Measurements from ENCODE around the gene FTL.

FTL gene

DNA sequence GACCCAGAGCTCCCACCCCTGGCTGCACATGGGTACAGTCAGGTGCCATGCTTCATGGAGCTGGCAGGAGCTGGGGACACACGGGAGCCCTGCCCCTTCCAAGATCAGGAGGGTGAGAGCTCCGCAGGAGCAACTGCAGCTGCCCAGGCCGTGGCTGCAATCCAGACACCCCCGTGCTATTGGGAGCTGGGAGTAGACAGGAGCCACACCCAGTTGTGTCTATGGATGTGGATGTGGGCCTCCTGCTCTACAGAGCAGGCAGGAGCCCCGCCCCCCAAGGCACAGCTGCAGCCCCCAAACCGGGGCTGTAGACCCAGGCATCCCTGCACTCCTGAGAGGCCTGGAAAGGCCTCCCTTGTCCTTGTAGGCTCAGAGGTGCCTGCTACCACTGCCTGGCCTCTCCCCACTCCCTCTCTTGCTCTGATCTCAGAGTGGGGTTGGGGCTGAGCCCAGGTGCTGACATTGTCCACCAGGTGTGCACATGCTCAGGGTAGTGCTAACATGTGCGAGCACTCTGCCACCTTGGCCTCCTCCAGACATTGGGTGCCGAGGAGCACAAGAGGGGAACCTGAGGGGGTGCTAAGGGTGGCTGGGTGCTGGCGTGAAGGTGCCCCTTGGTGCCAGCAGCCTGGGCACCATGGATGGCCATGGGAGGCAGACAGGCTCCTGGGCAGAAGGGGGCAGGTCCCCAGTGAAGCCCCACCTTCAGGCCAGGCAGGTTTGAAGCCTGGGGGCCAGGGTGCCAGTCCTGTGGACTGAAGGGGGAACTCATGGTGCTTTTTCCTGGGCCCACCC, 18.4 kb upstream of the FTL start:
- DNase-seq: no peak

DNA sequence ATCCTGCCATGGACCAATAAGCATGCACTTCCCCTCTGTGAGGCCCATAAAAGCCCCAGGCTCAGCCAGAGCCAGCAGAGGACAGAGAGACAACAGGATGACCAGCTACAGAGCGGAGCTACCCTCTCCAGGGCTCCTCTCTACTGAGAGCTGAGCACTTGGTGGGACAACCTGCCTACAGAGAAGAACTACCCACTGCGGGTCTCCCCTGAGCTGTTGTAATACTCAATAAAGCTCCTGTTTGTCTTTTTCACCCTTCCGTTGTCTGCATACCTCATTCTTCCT, 17.9 kb upstream of the FTL start:
- no peak for DNase-seq

DNA sequence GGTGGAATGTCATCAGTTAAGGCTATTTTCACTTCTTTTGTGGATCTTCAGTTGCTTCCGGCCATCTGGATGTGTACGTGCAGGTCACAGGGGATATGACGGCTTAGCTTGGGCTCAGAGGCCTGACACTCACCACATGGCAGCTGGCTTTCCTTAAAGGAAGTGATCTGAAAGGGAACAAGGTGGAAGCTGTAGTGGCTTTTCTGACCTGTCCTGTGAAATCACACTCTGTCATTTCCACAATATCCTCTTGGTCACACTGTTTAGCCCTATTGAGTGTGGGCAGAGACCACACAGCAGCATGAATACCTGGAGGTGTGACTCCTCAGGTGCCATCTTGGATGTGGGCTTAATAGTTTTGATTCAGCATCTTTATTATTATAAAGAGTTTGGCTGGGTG, 14.9 kb upstream of the FTL start:
- no peak for DNase-seq

DNA sequence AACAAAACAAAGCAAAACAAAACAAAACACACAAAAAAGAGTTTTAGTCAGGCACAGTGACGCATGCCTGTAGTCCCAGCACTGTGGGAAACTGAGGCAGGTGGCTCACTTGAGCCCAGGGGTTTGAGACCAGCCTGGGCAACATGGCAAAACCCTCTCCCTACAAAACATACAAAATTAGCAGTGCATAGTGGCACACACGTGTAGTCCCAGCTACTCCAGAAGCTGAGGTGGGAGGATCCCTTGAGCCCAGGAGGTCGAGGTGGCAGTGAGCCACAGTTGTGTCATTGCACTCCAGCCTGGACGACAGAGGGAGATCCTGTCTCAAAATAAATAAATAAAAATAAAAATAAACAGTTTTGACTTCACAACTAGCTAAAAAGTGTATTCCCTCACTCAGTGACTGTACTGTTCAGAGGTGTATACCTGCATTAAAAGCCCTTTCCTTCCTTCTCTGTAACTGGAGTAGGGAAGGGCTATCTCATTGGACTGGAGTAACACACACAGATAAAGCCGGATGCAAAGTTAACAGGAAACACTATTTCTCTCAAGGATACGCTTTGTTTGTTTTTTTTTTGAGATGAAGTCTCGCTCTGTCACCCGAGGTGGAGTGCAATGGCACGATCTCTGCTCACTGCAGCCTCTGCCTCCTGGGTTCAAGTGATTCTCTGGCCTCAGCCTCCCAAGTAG, 14.1 kb upstream of the FTL start:
- no peak for DNase-seq

DNA sequence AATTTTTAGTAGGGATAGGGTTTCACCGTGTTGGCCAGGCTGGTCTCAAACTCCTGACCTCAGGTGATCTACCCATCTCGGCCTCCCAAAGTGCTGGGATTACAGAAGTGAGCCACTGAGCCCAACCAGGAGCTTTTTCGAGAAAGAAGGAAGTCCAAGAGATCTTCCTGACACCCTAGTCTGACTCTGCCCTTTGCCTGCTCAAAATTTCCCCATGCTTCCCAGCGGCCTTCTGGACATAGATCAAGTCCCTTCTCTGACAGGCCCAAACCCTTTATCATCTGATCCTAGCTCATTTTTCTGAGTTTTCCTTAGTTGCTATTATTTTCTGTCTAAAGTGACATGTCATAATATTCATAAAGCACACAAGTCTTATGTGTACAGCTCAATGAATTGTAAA, 12.0 kb upstream of the FTL start:
- DNase-seq: no peak

DNA sequence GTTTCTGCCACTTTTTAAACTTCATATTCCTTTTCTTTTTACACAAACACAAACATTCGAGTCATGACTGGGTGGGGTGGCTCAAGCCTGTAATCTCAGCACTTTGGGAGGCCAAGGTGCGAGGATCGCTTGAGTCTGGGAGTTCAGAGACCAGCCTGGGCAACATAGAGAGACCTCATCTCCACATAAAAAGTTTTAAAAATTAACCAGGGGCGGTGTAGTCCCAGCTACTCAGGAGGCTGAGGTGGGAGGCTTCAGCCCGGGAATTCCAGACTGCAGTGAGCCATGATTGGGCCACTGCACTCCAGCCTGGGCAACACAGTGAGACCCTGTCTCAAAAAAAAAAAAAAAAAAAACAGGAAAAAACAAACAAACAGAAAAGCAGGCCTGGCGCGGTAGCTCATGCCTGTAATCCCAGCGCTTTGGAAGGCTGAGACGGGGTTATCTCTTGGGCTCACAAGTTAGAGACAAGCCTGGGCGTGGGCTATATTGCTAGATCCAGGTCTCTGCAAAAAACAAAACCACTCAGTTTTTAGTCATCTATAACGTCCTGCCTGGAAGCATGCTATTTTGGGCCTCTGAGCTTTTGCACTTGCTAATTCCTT, 11.0 kb upstream of the FTL start:
- DNase-seq: no peak

DNA sequence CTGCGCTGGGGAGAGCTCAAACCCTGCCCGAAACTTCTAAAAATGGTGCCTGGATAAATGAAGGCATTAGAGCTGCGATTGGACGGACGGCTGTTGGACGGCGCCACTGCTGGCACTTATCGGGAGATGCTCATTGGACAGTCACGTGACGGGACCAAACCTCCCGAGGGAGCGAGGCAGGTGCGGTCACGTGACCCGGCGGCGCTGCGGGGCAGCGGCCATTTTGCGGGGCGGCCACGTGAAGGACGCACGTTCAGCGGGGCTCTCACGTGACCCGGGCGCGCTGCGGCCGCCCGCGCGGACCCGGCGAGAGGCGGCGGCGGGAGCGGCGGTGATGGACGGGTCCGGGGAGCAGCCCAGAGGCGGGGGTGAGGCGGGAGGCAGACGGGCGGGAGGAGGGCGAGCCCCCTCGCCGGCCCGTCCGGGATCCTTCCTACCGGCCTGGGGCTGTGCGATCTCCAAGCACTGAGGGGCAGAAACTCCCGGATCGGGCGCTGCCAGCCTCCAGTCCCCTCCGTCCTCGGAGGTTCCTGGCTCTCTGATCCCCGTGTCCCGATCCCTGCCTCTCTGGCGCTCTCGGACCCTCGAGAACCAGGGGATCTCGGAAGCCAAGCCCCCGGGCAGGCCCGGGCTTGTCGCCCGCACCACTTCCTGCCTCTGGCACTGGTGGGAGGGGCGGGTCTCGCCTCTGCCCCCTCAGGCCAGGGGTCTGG, 10.4 kb upstream of the FTL start, which contains the start of gene BAX:
Gene BAX, plus strand, starts transcription at position 281 of the 713 bp plus-strand sequence. Its CDS starts 54 bp downstream, at position 335.
- peak; percentile 93 for DNase-seq

DNA sequence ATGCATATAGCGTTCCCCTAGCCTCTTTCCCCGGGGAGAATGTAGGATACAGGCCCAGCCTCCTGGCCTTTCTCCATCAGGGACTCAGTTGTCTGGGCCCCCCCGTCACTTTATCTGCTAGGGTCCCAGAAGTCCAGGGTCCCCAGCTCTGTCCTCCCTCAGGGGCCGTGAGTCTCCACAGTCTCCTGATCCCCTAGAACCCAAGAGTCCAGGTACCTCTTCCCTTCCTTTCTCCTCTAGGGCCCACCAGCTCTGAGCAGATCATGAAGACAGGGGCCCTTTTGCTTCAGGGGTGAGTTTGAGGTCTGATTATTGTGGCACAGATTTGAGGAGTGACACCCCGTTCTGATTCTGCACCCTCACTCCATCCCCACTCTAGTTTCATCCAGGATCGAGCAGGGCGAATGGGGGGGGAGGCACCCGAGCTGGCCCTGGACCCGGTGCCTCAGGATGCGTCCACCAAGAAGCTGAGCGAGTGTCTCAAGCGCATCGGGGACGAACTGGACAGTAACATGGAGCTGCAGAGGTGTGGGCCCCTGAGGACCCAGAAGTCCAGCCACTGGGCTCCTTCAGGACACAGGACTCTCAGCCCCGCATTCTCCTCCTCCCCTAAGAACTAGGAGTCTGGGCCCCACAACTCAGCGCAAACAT, 9.7 kb upstream of the FTL start:
- no peak for DNase-seq

DNA sequence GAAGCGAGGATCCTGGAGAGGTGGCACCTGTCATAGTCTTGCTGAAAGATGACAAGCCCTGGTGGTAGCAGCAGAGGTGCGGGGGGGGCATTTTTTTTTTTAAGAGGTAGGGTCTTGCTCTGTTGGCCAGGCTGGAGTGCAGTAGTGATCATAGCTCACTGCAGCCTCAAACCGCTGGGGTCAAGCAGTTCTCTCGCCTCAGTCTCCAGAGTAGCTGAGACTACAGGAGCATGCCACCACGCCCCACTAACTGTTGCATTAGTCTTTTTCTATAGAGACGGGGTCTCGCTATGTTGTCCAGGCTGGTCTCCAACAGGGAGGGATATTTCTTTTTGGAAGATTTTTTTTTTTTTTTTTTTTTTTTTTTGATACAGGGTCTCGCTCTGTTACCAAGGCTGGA, 7.1 kb upstream of the FTL start:
- no peak for DNase-seq

DNA sequence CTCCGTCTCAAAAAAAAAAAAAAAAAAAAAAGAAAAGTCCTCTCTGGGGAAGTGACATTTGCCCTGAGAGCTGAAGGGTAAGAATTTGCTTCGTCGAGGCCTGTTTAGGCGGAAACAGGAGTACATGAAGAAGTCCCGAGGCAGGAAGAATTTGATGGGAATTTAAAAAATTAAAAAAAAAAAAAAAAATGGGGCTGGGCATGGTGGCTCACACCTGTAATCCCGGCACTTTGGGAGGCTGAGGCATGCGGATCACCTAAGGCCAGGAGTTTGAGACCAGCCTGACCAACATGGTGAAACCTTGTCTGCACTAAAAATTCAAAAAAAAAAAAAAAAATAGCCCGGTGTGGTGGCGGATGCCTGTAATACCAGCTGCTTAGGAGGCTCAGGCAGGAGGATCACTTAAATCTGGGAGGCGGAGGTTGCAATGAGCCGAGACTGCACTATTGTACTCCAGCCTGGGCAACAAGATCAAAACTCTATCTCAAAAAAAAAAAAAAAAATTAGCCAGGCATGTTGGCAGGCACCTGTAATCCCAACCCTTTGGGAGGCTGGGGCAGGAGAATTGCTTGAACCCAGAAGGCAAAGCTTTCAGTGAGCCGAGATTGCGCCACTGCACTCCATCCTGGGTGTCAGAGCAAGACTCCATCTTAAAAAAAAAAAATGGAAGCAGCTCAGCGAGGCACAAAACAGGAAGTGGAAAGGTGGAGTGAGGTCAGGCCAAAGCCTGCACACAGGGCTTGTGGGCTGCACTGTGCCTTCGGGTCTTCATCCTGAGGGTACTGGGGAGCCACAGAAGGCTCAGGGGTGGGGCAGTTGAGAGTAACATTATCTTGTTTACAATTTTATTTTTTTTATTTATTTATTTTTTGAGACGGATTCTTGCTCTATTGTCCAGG, 5.5 kb upstream of the FTL start:
- no peak for DNase-seq

DNA sequence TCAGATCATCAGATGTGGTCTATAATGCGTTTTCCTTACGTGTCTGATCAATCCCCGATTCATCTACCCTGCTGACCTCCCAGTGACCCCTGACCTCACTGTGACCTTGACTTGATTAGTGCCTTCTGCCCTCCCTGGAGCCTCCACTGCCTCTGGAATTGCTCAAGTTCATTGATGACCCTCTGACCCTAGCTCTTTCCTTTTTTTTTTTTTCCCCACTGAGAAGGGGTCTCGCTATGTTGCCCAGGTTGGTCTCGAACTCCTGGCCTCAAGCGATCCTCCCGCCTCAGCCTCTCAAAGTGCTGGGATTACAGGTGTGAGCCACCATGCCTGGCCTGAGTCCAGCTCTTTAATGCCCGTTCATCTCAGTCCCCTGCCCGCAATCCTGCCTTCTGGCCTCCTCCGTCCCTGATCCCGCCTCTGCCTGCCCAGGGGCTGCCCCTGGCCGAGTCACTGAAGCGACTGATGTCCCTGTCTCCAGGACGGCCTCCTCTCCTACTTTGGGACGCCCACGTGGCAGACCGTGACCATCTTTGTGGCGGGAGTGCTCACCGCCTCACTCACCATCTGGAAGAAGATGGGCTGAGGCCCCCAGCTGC, 4.0 kb upstream of the FTL start:
- DNase-seq: peak; percentile 17

DNA sequence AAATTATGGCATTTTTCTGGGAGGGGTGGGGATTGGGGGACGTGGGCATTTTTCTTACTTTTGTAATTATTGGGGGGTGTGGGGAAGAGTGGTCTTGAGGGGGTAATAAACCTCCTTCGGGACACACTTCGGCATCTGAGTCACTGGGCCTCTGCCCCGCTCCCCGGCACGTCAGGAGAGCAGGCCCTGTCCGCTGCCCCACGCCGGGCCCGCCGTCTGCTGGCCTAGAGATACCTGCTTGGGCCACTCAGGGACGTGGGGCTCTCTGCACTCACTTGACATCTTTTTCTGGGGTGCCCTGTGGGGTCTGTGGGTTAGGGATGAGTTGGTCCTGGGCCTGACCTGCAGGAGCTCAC, 3.5 kb upstream of the FTL start:
- DNase-seq: no peak

DNA sequence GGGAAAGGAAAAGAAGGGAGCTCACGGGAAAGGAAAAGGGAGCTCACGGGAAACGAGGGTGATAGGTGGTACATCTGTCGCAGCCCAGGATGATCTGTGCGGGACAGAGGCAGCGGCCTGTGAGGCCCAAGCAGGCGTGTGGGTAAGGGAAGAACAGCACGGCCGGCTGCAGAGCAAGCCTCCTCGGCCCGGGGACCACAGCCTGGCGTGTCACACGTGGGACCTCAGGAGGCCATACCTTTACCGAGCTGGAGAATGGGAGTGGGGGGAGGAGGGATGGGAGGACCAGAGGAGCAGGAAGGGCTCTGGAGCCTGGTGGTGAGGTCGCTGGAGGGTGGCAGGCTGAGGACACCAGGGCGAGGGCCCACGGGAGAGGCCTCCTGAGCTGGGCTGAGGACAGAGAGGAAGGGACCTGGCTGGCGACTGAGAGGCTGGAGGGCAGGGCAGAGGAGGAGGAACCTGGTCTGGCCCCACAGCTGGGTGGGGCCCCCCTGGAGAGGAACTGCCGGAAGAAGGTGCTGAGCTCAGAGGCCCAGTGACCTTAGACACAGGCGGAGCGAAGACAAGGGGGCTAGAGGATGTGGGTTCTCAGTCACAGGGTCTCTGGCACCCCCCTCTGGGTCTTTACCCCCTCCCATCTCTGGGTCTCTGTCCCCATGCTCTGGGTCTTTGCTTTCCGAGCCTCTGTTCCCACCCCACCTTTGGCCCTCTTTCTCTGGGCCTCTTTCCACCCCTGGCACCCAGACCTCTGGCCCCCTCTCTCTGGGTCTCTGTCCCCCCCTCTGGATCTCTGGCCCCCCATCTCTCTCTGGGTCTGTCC, 2.9 kb upstream of the FTL start:
- DNase-seq: peak; percentile 57

DNA sequence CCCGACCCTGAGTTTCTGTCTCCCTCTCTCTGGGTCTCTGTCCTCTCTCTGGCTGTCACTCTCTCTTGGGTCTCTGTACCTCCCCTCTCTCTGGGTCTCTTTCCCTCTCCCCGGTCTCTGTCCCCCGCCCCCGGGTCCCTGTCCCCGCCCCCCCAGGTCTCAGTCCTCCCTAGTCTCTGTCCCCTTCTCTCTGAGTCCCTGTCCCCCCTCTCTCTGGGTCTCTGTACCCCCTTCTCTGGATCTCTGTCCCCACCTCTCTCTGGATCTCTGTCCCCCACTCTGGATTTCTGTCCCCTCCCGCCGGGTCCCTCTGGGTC, 2.3 kb upstream of the FTL start:
- DNase-seq: no peak

DNA sequence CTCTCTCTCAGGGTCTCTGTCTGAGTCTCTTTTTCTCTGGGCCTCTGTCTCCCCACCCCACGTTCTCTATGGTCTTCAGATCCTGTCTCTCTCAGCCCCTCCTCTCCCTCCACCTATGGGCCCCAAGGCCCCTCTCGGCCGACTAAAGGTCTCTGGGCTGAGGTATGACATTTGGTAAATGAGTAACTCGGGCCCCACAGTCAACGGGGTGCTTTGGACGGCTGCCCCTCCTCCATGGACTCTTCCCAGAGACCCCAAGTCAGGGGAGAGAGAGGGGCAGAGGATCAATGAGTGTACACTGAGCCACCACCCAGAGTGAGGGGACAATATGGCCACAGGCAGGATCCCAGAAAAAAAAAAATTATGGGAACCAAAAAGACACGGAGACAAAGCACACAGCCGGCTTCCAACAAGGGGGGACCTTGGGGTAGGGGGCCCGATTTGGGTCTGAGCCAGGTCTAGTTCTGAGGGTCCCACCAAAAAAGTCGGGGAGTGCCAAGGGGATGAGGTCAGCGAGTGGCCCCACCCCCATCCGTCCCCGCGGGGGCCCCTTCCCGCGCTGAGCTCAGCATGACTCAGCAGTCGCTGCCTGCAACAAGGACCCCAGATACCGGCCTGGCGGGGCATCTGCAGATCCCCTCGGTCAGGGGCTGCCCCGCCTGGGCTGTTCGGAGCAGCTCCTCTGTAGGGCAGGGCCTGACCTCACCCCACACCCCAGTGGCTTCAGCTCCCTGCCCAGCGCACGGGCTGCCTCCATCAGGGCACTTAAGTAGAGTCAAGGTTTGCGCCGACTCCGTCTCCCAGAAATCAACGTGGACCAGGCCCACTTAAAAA, 1.5 kb upstream of the FTL start:
- peak; percentile 24 for DNase-seq

DNA sequence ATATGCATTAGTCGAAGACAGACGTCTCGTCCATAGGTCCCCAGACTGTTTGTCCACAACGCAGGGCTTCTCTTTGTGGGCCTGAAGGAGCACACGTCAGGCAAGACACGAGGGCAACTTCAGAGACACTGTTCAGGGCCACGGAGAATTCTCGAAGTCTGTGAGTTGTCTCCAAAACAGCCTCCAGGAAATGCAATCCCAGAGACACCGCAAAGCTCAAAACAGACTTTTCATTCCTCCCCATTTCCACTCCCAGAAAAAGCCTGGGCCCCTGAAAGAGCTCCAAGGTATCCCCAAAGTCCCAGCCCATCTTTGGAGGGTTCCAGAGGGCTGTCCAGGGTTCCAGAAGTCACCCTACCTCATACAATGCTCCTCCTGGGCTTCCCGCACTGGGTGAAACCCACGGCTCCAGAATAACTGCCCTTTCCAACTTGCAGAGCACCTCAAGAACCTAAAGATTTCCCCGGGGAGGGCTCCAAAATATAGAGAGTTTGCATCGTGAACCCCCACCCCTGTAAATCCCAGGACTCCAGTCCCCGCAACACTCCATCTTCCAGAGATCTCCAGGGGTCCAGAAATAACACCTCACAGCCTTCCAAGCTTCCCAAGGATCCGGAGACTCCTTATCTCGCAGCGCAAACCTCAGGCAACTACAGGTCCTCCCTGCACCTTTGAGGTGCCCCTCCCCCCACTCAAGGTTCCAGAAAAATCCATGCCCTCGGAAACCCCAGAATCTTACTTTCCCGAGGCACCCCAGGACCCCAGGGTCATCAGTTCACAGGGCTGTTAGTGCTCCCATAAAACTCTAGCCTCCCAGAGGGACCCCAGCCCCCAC, 687 bp upstream of the FTL start:
- no peak for DNase-seq

DNA sequence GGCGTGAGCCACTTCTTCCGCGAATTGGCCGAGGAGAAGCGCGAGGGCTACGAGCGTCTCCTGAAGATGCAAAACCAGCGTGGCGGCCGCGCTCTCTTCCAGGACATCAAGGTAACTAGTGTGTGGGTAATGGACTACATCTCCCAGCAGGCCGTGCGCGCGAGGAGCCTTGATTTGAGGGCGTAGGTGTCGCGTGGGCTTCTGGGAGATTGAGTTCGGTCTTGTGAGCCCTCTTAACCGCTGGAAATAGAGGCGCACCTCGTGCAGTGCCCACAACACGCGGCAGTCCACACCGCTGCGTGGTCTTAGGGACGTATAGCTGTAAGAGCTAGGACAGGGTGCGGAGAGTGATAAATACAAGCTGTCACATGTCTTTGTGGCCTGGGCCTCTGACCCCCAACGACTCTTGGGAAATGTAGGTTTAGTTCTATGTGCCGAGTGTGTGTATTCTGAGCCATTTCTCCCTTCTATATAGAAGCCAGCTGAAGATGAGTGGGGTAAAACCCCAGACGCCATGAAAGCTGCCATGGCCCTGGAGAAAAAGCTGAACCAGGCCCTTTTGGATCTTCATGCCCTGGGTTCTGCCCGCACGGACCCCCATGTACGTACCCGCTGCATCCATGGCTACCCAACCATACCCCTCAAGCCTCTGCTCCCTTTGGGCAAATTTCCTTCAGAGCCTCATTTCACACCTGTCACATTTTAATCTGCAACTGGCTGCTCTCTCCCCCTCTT, 864 bp downstream of the FTL start:
- DNase-seq: peak; percentile 72
